ENCODE measurements around the gene ARFGAP3. TPM values are rescaled to one million over a fixed set of nuclear protein-coding genes. Genes with fewer than 3 reads are reported as not detected.
A peak's percentile ranks its signal among the peaks of the same experiment; 100 is the strongest.

Gene ARFGAP3
- total RNA-seq, 2 experiments from 2014 or later = 22.5 to 23.0 TPM

GRCh38 chr22:42872821-42873220, 15.7 kb upstream of the ARFGAP3 start:
- H3K27me3 Mint-ChIP-seq = no peaks in the 10 kb centered on the region
- H3K4me1 Mint-ChIP-seq = no peaks in the 10 kb centered on the region
- no peaks in the 10 kb centered on the region for H3K9me3 Mint-ChIP-seq (ENCODE audit: low read depth)
- H3K27ac Mint-ChIP-seq = no peak overlapping the region
- no peak for ATAC-seq
- ChIA-PET CTCF (no interaction called here), POLR2A (interaction anchor here (0.5 kb wide), 1 partner anchor 132 kb away, joined by 6 read pairs; no protein-coding TSS in a partner anchor)
- intact Hi-C loops (cut with DNase I, micrococcal nuclease) = no loop called here
- no peak for DNase-seq
- H3K36me3 Mint-ChIP-seq (ENCODE audit: low read depth) = peaks cover 11% of the 10 kb centered on the region
- no peak overlapping the region for H3K4me3 Mint-ChIP-seq

DNA sequence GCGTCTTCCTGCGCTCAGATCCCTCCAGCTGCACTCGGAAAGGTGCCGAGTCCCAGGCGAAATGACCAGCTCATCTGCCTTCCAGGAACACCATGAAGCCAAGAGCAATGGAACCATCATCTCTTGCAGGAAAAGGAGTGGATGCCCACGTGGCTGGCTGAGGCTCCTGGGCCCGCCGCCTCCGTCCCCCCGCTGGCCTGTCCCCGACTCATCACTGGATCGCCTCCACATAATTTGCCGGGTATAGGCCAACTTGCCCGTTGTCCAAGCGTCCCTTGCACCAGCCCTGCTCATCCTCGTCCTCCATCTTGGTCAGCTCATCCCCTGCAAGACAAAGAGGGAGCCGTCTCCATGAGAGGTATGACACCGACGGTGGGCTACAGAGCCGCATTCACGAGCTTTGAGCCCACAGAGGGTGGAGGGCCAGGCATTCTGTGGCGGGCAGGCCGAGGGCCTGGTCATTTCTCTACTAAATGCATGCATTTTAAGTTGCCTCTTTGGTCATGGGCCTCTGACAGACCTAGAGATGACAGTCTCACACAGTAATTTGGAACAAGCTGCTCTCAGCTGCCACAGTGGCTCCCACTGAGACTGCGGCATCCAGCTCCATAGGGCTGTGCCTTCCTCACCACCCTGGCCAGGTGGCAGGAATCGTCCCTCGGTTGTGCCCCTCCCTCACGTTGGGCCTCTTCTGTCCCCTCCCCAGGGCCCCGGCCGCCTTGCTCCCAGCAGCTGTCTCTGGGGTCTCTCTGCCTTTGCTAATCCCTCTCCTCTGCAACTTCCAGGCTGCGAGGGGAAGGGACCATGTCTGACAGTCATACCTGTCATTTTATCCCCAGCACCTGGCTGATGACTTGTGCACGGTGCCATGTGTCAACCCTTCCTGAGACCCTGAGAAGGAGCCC, 14.3 kb upstream of the ARFGAP3 start:
- no peaks in the 10 kb centered on the region for H3K9me3 Mint-ChIP-seq (ENCODE audit: low read depth)
- no peaks in the 10 kb centered on the region for H3K27me3 Mint-ChIP-seq
- ChIA-PET POLR2A (interaction anchor here (0.7 kb wide), 1 partner anchor 24 kb away, joined by 3 read pairs; no protein-coding TSS in a partner anchor), CTCF (interaction anchor here (0.6 to 0.7 kb wide), 3 partner anchors 10 to 574 kb away, joined by 3 read pairs; no protein-coding TSS in a partner anchor)
- no peak overlapping the region for H3K27ac Mint-ChIP-seq
- ATAC-seq = no peak
- no peaks in the 10 kb centered on the region for H3K4me1 Mint-ChIP-seq
- no peak for DNase-seq
- H3K4me3 Mint-ChIP-seq = no peak overlapping the region
- intact Hi-C loops (cut with DNase I, micrococcal nuclease) = no loop called here
- peaks cover 11% of the 10 kb centered on the region for H3K36me3 Mint-ChIP-seq (ENCODE audit: low read depth)

DNA sequence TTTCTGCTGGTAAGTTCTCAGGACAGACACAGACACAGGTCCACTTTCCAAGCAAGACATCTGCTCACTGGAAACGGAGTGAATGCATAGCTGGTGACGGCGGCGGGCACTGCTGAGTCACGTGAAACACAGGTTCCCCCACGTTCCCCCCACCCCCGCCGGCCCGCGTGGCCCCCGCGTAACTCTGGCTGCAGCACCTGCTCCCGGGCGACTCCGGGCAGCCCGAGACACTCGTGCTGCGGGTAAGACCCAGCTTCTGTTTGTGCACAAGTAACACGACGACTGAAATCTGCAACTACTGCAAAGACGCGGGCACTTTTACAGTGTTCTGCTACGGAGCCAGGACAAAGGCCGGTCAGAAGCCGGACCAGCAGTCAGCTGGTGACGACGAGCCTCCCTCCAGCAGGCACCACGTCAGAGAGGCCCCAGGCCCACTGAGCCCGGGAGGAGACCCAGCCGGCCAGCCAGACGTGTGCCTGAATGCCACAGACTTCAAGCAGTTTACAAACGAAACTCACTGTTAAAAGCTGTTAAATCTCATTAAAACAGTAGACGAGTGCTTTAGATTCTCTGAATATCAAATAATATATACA, 12.9 kb upstream of the ARFGAP3 start:
- peaks cover 3% of the 10 kb centered on the region for H3K4me1 Mint-ChIP-seq
- DNase-seq (no peak), ATAC-seq (no peak)
- H3K9me3 Mint-ChIP-seq (ENCODE audit: low read depth) = peaks cover 2% of the 10 kb centered on the region
- CTCF ChIA-PET = interaction anchor here (0.6 kb wide), 1 partner anchor 220 kb away, joined by 4 read pairs; no protein-coding TSS in a partner anchor
- POLR2A ChIA-PET = interaction anchor here (0.6 kb wide), 1 partner anchor 120 kb away, joined by 3 read pairs; no protein-coding TSS in a partner anchor
- intact Hi-C loops (cut with DNase I, micrococcal nuclease) = loop anchor here in 1 of 2 experiments (10.0 kb wide), 2 partner anchors 145 to 225 kb away; partner anchors contain the start of gene PACSIN2
- H3K4me3 Mint-ChIP-seq = no peak overlapping the region
- H3K27ac Mint-ChIP-seq = no peak overlapping the region
- H3K27me3 Mint-ChIP-seq = no peaks in the 10 kb centered on the region
- peaks cover 12% of the 10 kb centered on the region for H3K36me3 Mint-ChIP-seq (ENCODE audit: low read depth)

GRCh38 chr22:42869463-42869862, 12.4 kb upstream of the ARFGAP3 start:
- H3K36me3 Mint-ChIP-seq (ENCODE audit: low read depth) = peaks cover 16% of the 10 kb centered on the region
- no peak overlapping the region for H3K27ac Mint-ChIP-seq
- intact Hi-C loops (cut with DNase I, micrococcal nuclease) = loop anchor here in 1 of 2 experiments (10.0 kb wide), 2 partner anchors 145 to 225 kb away; partner anchors contain the start of gene PACSIN2
- ChIA-PET CTCF (interaction anchor here (0.8 to 0.9 kb wide), 2 partner anchors 167 to 235 kb away, joined by 3 read pairs; no protein-coding TSS in a partner anchor), POLR2A (interaction anchor here (0.6 kb wide), 1 partner anchor 121 kb away, joined by 3 read pairs; no protein-coding TSS in a partner anchor)
- no peak overlapping the region for H3K4me3 Mint-ChIP-seq
- H3K9me3 Mint-ChIP-seq (ENCODE audit: low read depth) = peaks cover 6% of the 10 kb centered on the region
- DNase-seq (no peak), ATAC-seq (no peak)
- H3K4me1 Mint-ChIP-seq = peaks cover 7% of the 10 kb centered on the region
- no peaks in the 10 kb centered on the region for H3K27me3 Mint-ChIP-seq

GRCh38 chr22:42868751-42869251, 11.7 kb upstream of the ARFGAP3 start:
- intact Hi-C loops (cut with DNase I, micrococcal nuclease) = loop anchor here in 1 of 2 experiments (10.0 kb wide), 2 partner anchors 146 to 226 kb away; partner anchors contain the start of gene PACSIN2

DNA sequence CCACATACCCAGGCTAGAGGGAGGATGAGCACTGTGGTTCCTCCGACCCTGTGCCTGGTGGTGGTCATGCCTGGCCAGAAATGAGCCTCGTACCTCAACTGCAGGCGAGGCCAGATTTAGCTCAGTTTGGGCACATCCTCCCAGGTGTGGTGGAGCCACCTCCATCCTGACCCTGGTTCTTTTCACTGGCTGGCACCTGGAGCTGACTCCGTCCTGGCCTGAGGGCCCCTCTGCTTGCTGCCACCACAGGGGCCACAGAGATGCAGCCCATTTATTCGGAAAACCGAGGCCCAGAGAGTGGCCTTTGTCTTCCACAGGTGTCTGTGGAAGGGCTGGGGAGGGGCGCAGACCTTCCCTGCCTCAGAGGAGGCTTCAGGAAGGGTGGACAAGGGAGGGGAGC, 9.0 kb upstream of the ARFGAP3 start:
- POLR2A ChIA-PET = interaction anchor here (0.7 kb wide), 1 partner anchor 13 kb away, joined by 3 read pairs; no protein-coding TSS in a partner anchor
- no peaks in the 10 kb centered on the region for H3K27me3 Mint-ChIP-seq
- intact Hi-C loops (cut with DNase I, micrococcal nuclease) = loop anchor here in 1 of 2 experiments (10.0 kb wide), 2 partner anchors 149 to 229 kb away; partner anchors contain the start of gene PACSIN2
- H3K27ac Mint-ChIP-seq = no peak overlapping the region
- H3K9me3 Mint-ChIP-seq (ENCODE audit: low read depth) = peaks cover 16% of the 10 kb centered on the region
- CTCF ChIA-PET = interaction anchor here (1.5 kb wide), 1 partner anchor 29 kb away, joined by 4 read pairs; no protein-coding TSS in a partner anchor
- DNase-seq = no peak
- H3K36me3 Mint-ChIP-seq (ENCODE audit: low read depth) = peaks cover 17% of the 10 kb centered on the region
- no peak for ATAC-seq
- peaks cover 19% of the 10 kb centered on the region for H3K4me1 Mint-ChIP-seq
- no peak overlapping the region for H3K4me3 Mint-ChIP-seq

More at GRCh38 chr22:42868751-42869251, 11.7 kb upstream of the ARFGAP3 start:
- ChIA-PET POLR2A (no interaction called here), CTCF (interaction anchor here (0.8 to 1.5 kb wide), 4 partner anchors 8 to 236 kb away, joined by 3 to 6 read pairs (median 3); no protein-coding TSS in a partner anchor)
- no peaks in the 10 kb centered on the region for H3K27me3 Mint-ChIP-seq
- ATAC-seq (no peak), DNase-seq (no peak)
- no peak overlapping the region for H3K4me3 Mint-ChIP-seq
- peaks cover 8% of the 10 kb centered on the region for H3K4me1 Mint-ChIP-seq
- peaks cover 6% of the 10 kb centered on the region for H3K9me3 Mint-ChIP-seq (ENCODE audit: low read depth)
- no peak overlapping the region for H3K27ac Mint-ChIP-seq
- peaks cover 14% of the 10 kb centered on the region for H3K36me3 Mint-ChIP-seq (ENCODE audit: low read depth)

- DNase-seq (no peak), ATAC-seq (no peak)
- peaks cover 19% of the 10 kb centered on the region for H3K4me1 Mint-ChIP-seq
- peaks cover 14% of the 10 kb centered on the region for H3K36me3 Mint-ChIP-seq (ENCODE audit: low read depth)
- no peak overlapping the region for H3K4me3 Mint-ChIP-seq
- CTCF ChIA-PET = interaction anchor here (1.5 kb wide), 1 partner anchor 30 kb away, joined by 4 read pairs; no protein-coding TSS in a partner anchor
- H3K27ac Mint-ChIP-seq = no peak overlapping the region
- peaks cover 16% of the 10 kb centered on the region for H3K9me3 Mint-ChIP-seq (ENCODE audit: low read depth)
- intact Hi-C loops (cut with DNase I, micrococcal nuclease) = loop anchor here in 1 of 2 experiments (10.0 kb wide), 2 partner anchors 149 to 229 kb away; partner anchors contain the start of gene PACSIN2
- POLR2A ChIA-PET = interaction anchor here (0.7 kb wide), 1 partner anchor 13 kb away, joined by 3 read pairs; no protein-coding TSS in a partner anchor
- H3K27me3 Mint-ChIP-seq = peaks cover 5% of the 10 kb centered on the region
Observed at GRCh38 chr22:42865536-42865935, 8.5 kb upstream of the ARFGAP3 start.

- Mint-ChIP-seq H3K36me3 (ENCODE audit: low read depth) (peaks cover 12% of the 10 kb centered on the region), H3K4me1 (peaks cover 19% of the 10 kb centered on the region), H3K4me3 (no peak overlapping the region), H3K27ac (peak overlapping the region; percentile 75), H3K9me3 (ENCODE audit: low read depth) (peaks cover 16% of the 10 kb centered on the region), H3K27me3 (peaks cover 6% of the 10 kb centered on the region)
- peak; percentile 78 for ATAC-seq
- ChIA-PET POLR2A (no interaction called here), CTCF (no interaction called here)
- intact Hi-C loops (cut with DNase I, micrococcal nuclease) = loop anchor here (1.0 to 10.0 kb wide), 5 partner anchors 101 to 231 kb away; partner anchors contain the start of genes CYB5R3 (in 1 of the 2), PACSIN2 (in 1 of the 2) and TTLL1 (in 1 of the 2)
- DNase-seq = peak; percentile 76
Observed at GRCh38 chr22:42863349-42863961, 6.4 kb upstream of the ARFGAP3 start.

DNA sequence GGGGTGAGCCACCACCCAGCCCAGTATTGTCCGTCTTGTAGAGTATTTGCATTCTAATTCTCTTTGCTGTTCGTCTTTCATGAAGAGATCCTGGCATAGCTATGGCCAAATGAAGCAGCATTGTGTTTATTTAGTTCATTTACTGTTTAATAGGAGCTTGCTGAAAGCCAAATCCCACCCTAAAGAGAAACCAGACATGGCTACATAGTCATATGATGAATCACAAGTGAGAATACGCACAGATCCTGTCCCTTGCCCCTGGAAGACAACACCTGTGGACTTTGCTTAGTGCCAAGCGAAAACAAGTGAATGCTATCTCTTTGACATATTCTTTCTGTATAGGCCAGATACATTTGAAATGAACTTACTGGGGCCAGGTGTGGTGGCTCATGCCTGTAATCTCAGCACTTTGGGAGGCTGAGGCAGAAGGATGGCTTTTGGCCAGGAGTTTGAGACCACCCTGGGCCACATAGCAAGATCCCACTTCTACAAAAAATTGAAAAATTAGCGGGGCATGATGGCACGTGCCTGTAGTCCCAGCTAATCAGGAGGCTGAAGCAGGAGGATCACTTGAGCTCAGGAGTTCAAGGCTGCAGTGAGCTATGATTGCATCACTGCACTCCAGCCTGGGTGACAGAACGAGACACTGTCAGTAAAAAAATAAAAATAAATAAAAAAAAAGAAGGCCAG, 5.1 kb upstream of the ARFGAP3 start:
- intact Hi-C loops (cut with DNase I, micrococcal nuclease) = loop anchor here in 1 of 2 experiments (2.0 to 10.0 kb wide), 3 partner anchors 103 to 233 kb away; partner anchors contain the start of gene PACSIN2
- Mint-ChIP-seq H3K36me3 (ENCODE audit: low read depth) (peaks cover 12% of the 10 kb centered on the region), H3K4me1 (peaks cover 19% of the 10 kb centered on the region), H3K9me3 (ENCODE audit: low read depth) (peaks cover 16% of the 10 kb centered on the region), H3K27ac (no peak overlapping the region), H3K27me3 (peaks cover 6% of the 10 kb centered on the region), H3K4me3 (no peak overlapping the region)
- POLR2A ChIA-PET = no interaction called here
- CTCF ChIA-PET = interaction anchor here (0.6 kb wide), 1 partner anchor 153 kb away, joined by 3 read pairs; the partner anchor contains the start of gene PACSIN2
- ATAC-seq = no peak
- DNase-seq = no peak

GRCh38 chr22:42860968-42861367, 3.9 kb upstream of the ARFGAP3 start:
- peaks cover 12% of the 10 kb centered on the region for H3K36me3 Mint-ChIP-seq (ENCODE audit: low read depth)
- peaks cover 6% of the 10 kb centered on the region for H3K27me3 Mint-ChIP-seq
- peaks cover 16% of the 10 kb centered on the region for H3K9me3 Mint-ChIP-seq (ENCODE audit: low read depth)
- H3K4me3 Mint-ChIP-seq = no peak overlapping the region
- intact Hi-C loops (cut with DNase I, micrococcal nuclease) = loop anchor here in 1 of 2 experiments (10.0 kb wide), 2 partner anchors 154 to 234 kb away; partner anchors contain the start of gene PACSIN2
- no peak for ATAC-seq
- H3K4me1 Mint-ChIP-seq = peaks cover 21% of the 10 kb centered on the region
- DNase-seq = no peak
- H3K27ac Mint-ChIP-seq = no peak overlapping the region
- POLR2A ChIA-PET = interaction anchor here (0.6 to 0.8 kb wide), 3 partner anchors 34 to 350 kb away, joined by 3 to 6 read pairs (median 4); partner anchors contain the start of gene POLDIP3
- CTCF ChIA-PET = interaction anchor here (0.9 kb wide), 1 partner anchor 173 kb away, joined by 3 read pairs; no protein-coding TSS in a partner anchor
